GM21390 (cell line): ENCODE results near the gene PCDHGA1.
A peak's percentile ranks its signal among the peaks of the same experiment; 100 is the strongest.

ENCODE experiments used
- ATAC-seq: cut with Tn5 transposase; IDR thresholded peaks from one replicate; pipeline ENCODE4 v1.9.1; 2021; ENCODE audit not compliant: unreplicated experiment

PCDHGA1 gene

GRCh38 chr5:141439411-141440141, 109.3 kb downstream of the PCDHGA1 start:
- no peak for ATAC-seq

GRCh38 chr5:141440341-141440740, 110.0 kb downstream of the PCDHGA1 start:
- no peak for ATAC-seq

DNA sequence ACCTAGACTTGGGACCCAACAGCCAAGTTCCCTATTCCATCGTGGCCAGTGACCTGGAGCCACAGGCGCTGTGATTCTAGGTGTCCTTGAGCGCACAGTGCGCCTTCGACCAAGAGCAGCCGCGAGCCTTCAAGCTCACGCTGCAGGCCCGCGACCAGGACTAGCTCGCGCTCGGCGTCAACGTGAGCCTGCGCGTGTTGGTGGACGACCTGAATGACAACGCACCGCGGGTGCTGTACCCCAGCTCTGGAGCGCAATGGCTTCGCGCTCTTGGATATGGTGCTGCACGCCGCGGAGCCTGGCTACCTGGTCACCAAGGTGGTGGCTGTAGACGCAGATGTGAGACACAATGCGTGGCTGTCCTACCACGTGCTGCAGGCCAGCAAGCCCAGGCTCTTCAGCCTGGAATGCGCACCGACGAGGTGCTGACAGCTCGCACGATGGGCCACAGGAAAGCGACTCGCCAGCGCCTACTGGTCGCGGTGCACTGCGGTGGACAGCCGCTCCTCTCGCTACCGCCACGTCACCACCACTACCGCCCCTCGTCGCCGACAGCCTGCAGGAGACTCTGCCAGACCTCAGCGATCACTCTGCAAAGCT, 111.4 kb downstream of the PCDHGA1 start:
- ATAC-seq: no peak

GRCh38 chr5:141465351-141465750, 135.0 kb downstream of the PCDHGA1 start:
- no peak for ATAC-seq

DNA sequence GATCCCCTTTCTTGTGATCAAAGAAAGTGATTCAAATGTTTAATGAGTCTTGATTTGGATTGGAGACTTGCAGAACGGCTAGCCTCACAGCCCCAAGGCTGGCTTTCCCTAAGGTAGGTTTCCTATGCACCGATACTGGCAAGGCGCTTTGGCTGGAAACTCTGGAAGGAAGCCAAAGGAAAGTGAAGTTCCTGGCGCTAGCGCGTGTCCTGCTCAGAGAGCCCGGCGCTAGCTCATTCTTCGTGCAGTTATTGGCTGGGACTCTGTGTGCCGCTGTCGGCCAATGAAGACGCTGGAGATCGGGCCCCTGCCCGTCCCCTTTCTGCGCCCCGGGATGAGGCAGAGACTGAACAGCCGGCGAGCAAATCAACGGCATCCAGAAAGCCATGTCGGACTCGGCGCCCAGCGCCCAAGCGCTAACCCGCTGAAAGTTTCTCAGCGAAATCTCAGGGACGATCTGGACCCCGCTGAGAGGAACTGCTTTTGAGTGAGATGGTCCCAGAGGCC, 145.4 kb downstream of the PCDHGA1 start, which contains the start of gene PCDHGC3:
TSS of gene PCDHGC3 (plus strand) at position 342 of the 507 bp plus-strand sequence. CDS start at position 493, 151 bp downstream.
- peak; percentile 99 for ATAC-seq

DNA sequence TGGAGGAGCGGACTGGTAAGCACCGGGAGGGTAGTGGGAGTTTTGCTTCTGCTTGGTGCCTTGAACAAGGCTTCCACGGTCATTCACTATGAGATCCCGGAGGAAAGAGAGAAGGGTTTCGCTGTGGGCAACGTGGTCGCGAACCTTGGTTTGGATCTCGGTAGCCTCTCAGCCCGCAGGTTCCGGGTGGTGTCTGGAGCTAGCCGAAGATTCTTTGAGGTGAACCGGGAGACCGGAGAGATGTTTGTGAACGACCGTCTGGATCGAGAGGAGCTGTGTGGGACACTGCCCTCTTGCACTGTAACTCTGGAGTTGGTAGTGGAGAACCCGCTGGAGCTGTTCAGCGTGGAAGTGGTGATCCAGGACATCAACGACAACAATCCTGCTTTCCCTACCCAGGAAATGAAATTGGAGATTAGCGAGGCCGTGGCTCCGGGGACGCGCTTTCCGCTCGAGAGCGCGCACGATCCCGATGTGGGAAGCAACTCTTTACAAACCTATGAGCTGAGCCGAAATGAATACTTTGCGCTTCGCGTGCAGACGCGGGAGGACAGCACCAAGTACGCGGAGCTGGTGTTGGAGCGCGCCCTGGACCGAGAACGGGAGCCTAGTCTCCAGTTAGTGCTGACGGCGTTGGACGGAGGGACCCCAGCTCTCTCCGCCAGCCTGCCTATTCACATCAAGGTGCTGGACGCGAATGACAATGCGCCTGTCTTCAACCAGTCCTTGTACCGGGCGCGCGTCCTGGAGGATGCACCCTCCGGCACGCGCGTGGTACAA, 146.0 kb downstream of the PCDHGA1 start:
- peak; percentile 25 for ATAC-seq

GRCh38 chr5:141477044-141477575, 146.8 kb downstream of the PCDHGA1 start:
- no peak for ATAC-seq

GRCh38 chr5:141477815-141478214, 147.5 kb downstream of the PCDHGA1 start:
- ATAC-seq: no peak

DNA sequence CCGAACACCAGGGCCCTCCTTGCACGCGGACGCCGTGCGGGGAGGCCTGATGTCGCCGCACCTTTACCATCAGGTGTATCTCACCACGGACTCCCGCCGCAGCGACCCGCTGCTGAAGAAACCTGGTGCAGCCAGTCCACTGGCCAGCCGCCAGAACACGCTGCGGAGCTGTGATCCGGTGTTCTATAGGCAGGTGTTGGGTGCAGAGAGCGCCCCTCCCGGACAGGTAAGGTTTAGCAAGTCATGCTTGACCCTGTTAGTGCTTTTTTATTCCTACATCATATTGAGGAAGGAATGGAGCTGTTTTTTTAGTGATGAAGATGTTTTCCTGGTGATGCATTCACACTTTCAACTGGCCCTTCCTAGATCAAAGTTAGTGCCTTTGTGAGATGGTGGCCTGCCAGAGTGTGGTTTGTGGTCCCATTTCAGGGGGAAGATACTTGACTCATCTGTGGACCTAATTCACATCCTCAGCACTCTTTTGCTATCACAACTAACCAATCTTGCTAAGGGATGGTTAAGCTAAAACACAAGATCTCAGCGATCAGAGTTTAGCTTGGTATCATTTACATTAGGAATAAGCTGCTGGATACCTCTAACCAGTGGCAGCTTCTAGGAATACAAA, 148.1 kb downstream of the PCDHGA1 start:
- no peak for ATAC-seq

DNA sequence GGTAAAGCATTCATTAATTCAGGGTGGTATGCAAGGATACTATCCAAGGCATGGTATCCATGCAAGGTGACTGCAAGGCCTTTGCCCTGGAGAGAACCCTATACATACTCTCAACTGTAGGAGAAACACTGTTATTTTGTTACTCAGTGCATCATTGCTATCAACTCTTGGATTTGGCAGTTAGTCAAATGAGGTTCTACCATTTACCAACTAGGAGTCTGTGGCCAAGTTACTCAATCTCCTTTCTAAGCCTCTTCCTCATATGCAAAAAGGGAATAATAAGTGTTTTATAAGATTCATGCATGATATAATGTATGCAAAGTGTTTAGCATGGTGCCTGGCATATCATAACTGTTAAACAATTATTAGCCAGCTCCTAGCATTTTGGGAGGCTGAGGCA, 149.5 kb downstream of the PCDHGA1 start:
- no peak for ATAC-seq

GRCh38 chr5:141483902-141484301, 153.6 kb downstream of the PCDHGA1 start:
- no peak for ATAC-seq

DNA sequence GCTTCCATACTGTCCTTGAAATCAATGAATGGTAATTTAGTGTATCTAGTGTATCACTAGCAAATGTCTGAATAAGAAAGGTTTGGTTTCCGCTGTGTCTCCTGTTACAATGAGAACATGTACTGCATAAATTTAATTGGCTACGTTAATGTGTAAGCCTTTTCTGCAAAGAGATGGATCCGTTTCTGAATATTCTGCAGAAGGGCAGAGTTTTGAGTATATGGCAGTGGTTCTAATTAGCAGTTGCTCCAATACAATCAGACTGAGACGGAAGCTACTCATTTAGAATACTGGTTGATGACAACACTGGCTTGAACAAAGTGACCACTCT, 154.0 kb downstream of the PCDHGA1 start:
- ATAC-seq: no peak

DNA sequence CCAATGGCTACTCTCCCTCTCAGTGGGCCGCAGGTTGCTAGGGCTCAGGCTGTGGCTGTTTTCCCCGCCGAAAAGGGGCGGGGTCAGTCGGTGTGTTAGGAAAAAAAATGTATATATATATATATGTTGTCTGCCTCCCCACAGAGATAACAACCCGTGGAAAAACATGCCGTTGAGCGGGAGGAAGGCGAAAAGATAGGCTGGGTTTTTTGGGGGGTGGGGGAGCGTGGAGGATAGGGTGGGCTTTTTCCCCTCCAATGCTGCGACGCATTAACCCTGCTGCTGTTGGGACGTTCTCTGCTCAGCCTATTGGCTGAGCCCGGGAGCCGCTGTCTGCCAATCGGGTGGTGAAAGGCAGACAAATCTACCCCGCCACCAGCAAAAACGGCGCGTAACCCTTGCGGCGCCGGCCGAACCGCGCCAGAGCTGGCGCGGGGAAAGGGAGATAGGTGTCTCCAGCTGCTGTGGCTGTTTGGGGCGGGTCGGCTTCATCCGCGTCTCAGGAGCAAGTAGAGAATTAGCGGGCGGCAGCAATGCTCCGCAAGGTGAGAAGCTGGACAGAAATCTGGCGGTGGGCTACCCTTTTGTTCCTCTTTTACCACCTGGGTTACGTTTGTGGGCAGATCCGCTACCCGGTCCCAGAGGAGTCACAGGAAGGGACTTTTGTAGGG, 154.5 kb downstream of the PCDHGA1 start, which contains the start of gene PCDHGC4:
TSS of gene PCDHGC4 (plus strand) at position 390 of the 671 bp plus-strand sequence. CDS start at position 534, 144 bp downstream.
- peak; percentile 46 for ATAC-seq

DNA sequence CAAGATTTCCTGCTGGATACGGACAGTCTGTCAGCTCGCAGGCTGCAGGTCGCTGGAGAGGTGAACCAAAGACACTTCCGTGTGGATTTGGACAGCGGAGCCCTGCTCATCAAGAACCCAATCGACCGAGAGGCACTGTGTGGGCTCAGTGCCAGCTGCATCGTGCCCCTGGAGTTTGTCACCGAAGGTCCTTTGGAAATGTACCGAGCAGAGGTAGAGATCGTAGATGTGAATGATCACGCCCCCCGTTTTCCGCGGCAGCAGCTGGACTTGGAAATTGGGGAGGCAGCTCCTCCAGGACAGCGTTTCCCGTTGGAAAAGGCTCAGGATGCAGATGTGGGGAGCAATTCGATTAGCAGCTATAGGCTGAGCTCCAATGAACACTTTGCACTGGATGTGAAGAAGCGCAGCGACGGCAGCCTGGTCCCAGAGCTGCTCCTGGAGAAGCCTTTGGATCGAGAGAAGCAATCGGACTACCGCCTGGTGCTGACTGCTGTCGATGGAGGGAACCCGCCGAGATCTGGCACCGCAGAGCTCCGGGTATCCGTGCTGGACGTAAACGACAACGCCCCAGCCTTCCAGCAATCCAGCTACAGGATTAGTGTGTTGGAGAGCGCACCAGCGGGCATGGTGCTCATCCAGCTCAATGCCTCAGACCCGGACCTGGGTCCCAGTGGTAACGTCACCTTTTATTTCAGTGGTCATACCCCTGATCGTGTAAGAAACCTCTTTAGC, 155.2 kb downstream of the PCDHGA1 start:
- no peak for ATAC-seq

GRCh38 chr5:141486091-141486490, 155.8 kb downstream of the PCDHGA1 start:
- no peak for ATAC-seq

DNA sequence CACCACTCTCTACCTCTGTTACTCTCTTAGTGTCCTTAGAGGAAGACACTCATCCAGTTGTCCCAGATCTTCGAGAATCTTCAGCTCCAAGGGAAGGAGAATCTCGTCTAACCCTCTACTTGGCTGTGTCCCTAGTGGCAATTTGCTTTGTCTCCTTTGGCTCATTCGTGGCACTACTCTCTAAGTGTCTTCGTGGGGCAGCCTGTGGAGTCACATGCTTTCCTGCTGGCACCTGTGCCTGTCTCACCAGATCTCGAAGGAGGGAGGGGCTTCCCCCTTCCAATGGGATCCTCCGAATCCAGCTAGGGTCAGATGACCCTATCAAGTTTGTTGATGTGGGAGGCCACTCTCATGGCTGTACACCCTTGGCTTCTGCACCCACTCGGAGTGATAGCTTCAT, 156.8 kb downstream of the PCDHGA1 start:
- no peak for ATAC-seq

GRCh38 chr5:141488591-141489561, 158.6 kb downstream of the PCDHGA1 start, which contains the start of gene PCDHGC5:
TSS of gene PCDHGC5 (plus strand) at chr5:141489081. CDS start at chr5:141489241, 160 bp downstream.
- no peak for ATAC-seq

DNA sequence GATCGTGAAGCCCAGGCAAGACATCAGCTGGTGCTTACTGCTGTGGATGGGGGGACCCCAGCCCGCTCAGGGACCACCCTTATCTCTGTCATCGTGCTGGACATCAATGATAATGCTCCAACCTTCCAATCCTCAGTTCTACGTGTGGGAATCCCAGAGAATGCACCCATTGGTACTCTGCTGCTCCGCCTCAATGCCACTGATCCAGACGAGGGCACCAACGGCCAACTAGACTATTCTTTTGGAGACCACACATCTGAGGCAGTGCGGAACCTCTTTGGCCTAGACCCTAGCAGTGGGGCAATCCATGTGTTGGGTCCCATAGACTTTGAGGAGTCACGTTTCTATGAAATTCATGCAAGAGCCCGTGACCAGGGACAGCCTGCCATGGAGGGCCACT, 159.5 kb downstream of the PCDHGA1 start:
- ATAC-seq: no peak
